GM10266 (cell line): ENCODE measurements around the gene RFC2.

Experiments used
- DNase-seq: peaks from one replicate; pipeline ENCODE4 v3.0.0; 2012; ENCODE audit errors: extremely low spot score
- CTCF ChIP-seq: IDR thresholded peaks from 2 replicates; pipeline ENCODE4 v1.5.1; 2012; ENCODE audit warnings: mild to moderate bottlenecking, low read depth; ENCODE audit not compliant: control insufficient read depth, insufficient read depth; ENCODE audit errors: missing control alignments

RFC2 gene

GRCh38 chr7:74292757-74293576 is 38.8 kb upstream of the RFC2 start:
- no peak for DNase-seq
- no peak for TF ChIP-seq CTCF

GRCh38 chr7:74291535-74291934 is 37.3 kb upstream of the RFC2 start:
- no peak for DNase-seq
- no peak for TF ChIP-seq CTCF

- TF ChIP-seq CTCF = no peak
- peak; percentile 29 for DNase-seq
These were observed 36.8 kb upstream of the RFC2 start for GRCh38 chr7:74290981-74291441.

- no peak for TF ChIP-seq CTCF
- DNase-seq = no peak
These were observed 36.4 kb upstream of the RFC2 start for GRCh38 chr7:74290553-74290950.

GRCh38 chr7:74289659-74290552 is 35.7 kb upstream of the RFC2 start:
- DNase-seq = peak; percentile 56
- no peak for TF ChIP-seq CTCF

- no peak for TF ChIP-seq CTCF
These were observed 34.9 kb upstream of the RFC2 start, which contains the start of gene CLIP2 for GRCh38 chr7:74289018-74289658. Gene CLIP2, plus strand, starts transcription at chr7:74289407. Its CDS starts 28,140 bp downstream, at chr7:74317547.

More at GRCh38 chr7:74289018-74289658, 34.9 kb upstream of the RFC2 start, which contains the start of gene CLIP2:
- peak; percentile 93 for DNase-seq
